Measurements from ENCODE around the gene PAQR5.
A peak's percentile ranks its signal among the peaks of the same experiment; 100 is the strongest.
"Not testable (repeated sequence)": the region's sequence is repeated elsewhere in the genome, so short reads cannot be mapped to it uniquely, and the experiment has no call there.

PAQR5 gene

DNA sequence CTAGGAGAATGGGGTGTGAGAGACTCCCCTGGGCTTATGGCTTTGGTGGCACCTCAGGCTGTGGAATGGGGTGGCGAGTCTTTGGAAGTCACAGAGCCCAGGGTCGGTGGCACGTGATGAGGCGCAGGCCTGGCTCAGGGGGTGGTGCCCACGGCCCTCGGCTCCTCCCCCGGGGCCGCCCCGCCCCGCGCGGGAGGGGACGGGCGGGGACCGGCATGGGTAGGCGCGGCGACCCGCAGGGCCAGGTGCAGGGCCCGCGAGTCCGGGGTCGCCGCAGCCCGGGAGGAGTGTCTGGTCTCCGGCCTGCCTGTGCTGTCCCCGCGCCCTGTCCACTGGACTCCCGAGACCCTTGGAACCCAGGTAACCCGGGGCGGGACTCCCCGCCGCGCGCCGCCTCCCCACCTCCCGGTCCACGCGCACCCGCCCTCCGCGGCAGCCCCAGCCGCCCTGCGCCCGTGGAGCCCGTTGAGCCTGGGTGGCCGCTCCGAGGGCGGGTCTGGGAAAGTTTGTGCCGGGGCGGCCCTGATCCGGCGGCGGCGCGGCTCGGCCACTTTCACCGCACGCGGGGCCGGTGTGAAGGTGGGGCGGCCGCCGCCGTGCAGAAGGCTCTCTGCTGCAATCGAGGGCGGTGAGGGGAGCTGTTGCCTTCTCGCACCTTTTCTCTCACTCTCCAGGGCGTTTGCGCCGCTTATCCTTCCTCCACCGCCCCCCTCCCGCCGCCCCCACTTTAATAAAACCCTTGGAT, at the start of gene PAQR5:
TSS of gene PAQR5 (plus strand) at position 216 of the 745 bp plus-strand sequence. CDS start 61,169 bp downstream, outside the sequence.
- no peak for DNase-seq

DNA sequence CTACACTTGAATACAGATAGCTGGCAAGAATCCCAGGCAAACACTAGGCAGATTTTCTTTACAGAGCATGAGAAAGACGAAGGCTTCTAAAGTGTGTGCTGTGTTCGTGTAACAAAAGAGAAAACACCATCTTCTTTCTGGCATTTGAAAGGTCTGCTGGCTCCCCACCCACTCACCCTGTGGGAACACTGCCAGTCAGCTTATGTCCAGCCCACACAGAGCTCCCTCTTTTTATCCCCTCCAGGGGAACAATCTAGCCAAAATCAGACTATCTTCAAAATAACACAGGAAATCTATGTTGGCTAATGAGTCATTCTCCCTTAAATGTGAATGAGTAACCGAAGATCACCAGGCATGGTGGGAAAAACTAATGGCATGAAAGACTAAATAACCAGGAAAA, 45.6 kb upstream of the PAQR5 start:
- DNase-seq = peak; percentile 17

GRCh38 chr15:69265347-69265955, 33.3 kb upstream of the PAQR5 start:
- DNase-seq = no peak

DNA sequence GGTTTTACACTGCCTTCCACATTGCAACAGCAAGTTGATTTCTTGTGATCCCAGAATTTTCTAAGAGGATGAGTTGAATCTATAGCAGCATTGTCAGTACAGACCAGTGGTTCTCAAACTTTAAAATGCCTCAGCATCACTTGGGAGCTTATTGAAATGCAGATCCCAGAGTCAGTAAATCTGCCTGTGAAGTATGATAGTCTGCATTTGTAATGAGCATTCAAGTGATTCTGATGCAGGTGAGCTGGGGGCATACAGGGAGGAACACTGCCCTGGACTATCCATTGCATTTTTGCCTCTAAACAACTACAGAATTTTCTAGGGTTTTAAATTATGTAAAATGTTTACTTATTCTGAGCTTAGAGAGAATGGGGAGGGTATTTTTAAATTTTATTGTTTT, 27.5 kb upstream of the PAQR5 start:
- DNase-seq = no peak

DNA sequence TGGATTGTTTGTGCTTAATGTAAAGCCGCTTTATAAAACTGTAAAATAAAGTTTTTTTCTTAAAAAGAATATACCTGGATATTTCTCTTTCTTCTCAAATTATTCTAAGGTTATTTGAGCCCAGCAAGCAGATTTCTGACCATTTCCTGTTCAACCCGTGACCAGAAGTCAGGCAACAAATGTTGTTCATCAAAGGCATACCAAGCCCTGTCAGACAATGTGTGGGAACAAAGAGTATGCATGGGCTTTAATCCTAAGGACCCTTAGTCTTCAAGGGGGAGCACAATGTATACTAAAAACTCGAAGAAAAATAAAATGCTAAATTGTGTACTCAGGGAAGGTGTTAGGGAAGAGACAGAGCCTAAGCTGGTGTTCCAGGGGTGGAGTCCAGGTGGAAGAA, 26.6 kb upstream of the PAQR5 start:
- no peak for DNase-seq

DNA sequence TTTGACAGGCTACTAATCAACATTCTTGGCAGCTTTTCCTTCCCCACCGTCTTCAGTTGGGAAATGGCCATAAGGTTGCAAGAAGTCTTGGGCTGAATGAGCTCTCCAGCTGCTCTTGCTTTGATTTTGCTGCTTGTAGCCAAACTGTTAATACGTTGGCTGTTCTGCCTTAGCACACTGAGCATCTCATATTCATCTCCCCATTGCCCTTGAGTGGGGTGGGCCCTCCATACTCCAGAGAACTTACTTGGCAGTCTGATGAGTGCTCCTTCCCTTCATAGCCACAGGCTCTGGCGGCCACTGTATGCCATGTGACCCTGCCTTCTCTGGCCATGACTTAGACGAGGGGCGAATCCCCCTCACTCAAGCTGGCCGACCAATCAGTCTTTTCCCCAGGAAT, 25.8 kb upstream of the PAQR5 start:
- no peak for DNase-seq

DNA sequence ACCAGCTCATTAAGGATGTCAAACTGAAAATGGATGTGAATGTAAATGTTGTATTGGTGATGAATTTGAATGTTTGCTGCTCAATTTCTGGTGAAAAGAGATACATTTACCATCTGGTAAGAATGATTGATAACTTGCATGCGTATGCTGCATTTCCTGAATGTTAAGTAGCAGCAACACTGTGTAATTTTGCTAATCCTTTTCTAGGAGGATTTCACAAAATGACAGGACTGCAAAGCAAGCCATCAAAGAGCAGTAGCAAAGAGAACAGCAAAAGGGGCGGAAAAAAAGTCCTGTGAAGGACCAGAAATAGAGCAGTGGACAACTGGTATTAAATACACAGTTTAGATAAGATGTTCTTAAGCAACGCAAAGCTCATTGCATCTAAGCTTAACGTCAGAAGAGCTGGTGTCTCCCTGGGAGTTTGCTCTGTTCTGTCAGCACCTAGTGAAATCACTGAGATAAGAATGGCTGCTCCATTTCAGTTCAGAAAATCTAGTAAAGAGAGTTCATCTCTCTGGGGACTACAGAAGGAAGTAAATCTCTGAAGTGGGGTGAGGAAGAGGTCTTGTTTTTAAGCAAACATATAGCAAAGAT, 23.5 kb upstream of the PAQR5 start:
- no peak for DNase-seq

DNA sequence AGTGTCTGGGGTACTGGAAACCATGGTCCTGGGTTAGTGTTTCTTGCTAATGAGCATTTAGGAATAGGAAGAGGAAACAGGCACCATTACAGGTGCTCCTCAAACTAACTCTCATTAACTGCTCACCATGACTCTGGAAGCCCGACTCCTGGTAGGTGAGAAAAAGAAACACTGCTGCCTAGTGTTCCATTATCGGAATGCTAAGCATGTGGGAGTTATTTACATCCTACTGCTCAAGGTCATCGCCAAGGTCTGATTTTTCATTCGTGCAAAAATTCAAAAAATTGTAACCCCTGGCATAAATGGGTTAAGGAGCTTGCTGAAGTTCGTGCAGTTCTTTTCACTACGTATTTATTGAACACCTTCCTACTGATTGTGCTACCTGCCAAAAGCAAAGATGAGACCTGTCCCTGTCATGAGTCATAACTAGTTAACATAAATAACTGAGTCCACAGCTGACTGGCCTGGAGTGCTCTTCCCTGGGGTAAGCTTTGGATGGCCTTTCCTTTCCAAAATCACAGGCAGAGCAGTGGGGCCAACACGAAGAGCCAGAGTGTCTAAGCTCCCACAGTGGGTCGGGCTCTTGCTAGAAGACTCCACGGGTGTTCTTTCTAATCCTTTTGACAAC, 22.7 kb upstream of the PAQR5 start:
- DNase-seq = no peak

DNA sequence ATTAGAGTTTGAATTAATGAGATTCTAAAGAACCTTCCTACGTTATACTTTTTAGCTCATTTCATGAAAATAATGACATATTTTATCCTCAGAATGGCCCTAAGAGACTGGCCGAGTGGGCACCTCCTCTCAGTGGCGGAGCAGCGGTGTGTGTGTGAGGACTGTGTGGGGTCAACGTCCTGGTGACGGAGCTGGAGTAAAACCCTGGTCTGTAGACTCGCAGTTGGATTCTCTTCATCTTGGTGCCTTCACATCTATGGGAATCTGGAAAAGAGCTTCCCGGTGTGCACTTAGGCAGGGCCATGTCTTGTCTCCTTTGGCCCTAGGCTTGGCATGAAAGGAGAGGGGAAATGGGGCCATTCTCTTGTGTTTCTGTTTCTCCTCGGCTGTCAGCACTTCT, 21.4 kb upstream of the PAQR5 start:
- no peak for DNase-seq

GRCh38 chr15:69279636-69280035, 19.1 kb upstream of the PAQR5 start:
- DNase-seq = no peak

- no peak for DNase-seq
Measured at GRCh38 chr15:69280783-69281182, 17.9 kb upstream of the PAQR5 start.

DNA sequence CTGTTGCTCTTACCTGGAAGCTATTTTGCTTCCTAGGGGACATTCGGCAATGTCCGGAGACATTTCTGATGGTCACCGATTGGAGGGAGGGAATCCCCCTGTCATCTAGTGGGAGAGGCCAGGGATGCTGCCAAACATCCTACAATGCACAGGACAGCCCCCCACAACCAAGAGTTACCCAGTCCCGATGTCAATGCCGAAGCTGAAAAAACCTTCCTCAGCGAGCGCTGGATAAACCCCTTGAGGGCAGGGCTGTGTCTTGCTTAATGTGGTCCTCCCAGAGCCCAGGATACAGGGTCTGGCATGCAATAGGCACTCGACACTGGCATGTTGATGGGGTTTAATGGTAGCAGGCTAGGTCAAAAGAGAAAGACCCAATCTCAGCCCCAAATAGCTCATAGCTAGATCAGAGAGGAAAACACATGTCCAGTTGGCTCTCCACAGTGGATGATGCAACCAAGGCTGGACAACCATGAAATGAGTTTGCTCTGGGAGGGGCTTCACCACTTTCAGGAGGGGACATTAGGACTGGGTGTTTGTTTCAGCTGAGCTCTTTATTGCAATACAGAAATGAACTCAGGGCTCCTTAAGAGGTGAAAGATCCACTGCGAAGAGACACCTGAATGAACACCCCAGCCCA, 16.5 kb upstream of the PAQR5 start:
- DNase-seq = no peak

DNA sequence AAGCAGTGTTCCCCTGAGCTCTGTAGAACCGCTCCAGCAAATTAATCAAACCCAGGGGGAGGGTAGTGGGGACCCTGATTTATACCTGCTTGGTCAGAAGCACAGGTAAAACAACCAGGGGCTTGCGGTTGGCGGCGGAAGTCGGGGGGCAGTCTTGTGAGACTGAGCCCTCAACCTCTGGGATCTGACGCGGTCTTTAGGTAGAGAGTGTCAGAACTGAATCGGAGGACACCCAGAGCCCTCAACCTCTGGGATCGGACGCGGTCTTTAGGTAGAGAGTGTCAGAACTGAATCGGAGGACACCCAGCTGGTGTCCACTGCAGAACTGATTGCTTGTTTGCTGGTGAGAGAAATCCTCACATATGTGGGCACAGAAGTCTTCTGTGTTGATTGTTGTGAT, 12.9 kb upstream of the PAQR5 start:
- DNase-seq = no peak

GRCh38 chr15:69288011-69288410, 10.7 kb upstream of the PAQR5 start:
- no peak for DNase-seq

DNA sequence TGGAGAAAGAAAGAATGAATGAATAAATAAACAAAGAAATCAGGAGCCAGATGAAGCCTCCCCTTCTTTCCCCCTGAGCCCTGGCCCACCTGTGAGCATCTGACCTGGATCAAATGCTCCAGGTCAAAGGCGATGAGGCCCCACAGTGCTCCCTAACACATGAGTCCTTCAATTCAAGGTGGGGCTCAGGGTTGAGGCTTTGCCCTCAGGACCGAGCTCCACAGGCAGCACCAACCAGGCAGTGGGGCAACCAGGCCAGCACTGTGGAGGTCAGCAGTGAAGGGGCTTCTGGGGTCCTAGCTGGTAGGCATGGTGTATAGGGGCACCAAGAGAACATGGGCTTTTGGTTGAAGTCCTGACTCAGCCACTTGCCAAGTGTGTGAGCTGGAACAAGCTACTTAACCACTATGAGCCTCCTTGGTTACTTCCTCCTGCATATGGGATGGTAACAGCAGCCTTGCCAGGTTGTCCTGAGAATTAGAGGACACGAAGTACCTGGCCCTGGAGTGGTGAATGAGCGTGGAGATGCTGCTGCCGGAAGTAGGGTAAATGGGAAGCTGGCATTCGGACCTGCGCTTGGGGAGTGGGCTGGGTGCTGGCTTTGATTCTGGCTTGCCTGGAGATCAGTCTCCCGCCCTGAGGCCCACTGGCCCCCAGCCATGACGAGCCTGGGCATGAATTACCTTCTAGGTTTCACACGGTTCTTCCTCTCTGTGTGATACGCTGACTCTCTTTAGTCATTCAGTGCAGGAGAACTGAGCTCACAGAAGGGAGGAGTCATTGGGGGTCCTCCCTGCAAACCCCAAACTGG, 10.0 kb upstream of the PAQR5 start:
- DNase-seq = no peak

GRCh38 chr15:69289342-69290146, 9.2 kb upstream of the PAQR5 start:
- no peak for DNase-seq

- no peak for DNase-seq
Measured at GRCh38 chr15:69290346-69291164, 8.2 kb upstream of the PAQR5 start.

GRCh38 chr15:69291651-69292050, 7.1 kb upstream of the PAQR5 start:
- not testable (repeated sequence) for DNase-seq

DNA sequence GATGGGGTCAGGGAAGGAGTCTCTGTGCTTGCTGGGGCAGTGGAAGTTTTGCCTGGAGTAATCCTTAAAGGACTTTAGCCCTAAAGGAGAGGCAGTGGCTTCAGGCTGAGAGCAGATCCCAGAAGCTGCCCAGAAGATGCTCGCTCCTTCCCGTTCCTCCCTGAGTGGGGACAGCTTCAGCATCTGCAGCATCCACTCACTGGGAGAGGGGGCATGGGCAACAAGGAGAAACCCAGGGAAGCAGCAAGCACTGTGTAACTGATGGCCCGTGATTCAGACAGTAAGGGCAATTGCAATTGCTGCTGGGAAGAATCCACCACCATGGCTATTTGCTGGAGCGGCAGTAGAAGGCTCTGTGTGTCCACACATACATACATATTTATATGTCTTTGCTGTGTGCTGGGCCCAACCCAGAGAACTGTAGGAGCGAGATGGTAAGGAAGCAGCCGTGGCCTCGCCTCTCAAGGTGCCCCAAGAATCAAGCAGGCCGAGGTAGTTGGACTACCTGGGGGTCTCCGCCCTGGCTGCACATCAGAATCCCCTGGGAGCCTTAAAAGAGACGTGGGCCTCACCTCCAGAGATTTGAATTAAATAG, 5.8 kb upstream of the PAQR5 start:
- DNase-seq = no peak

All from T1000 (cell line).